ENCODE results near the gene FAM222B. TPM values are rescaled to one million over a fixed set of nuclear protein-coding genes. Genes with fewer than 3 reads are reported as not detected.
A peak's percentile ranks its signal among the peaks of the same experiment; 100 is the strongest.

Gene FAM222B
- total and polyA plus RNA-seq, 2 experiments from 2014 or later = 63.7 to 78.5 TPM

DNA sequence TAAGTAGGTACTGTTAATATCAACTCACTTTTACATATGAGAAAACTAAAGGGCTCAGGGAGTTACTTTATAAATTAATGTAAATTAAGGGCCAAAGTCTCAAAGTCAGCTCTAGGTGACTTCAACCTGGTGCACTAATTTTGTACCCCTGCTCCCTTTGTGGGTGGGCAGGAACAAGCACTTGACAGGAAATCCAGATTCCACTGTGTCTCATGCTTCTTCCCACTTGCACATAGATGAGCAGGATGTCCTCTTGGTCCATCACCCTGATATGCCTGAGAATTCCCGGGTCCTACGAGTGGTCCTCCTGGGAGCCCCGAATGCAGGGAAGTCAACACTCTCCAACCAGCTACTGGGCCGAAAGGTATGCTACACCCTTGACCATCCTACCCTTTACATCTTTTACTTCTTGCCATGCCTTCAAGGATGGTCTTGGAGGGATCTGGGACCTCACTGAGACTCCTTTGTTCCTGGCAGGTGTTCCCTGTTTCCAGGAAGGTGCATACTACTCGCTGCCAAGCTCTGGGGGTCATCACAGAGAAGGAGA lies 13.5 kb upstream of the FAM222B start:
- no peak for ATAC-seq
- Histone ChIP-seq H3K9me2 (ENCODE audit: insufficient read depth) (no peaks in the 10 kb centered on the region), H3F3A (replicated peaks; ENCODE audit: low read depth) (0 out of 2 replicates have a peak, but pooled peaks cover 7% of the 10 kb centered on the region), H3K4me2 (peak overlapping the region; percentile 92), H3K27me3 (ENCODE audit: insufficient read depth) (no peaks in the 10 kb centered on the region), H4K20me1 (replicated peaks; ENCODE audit: insufficient read depth) (no peaks in the 10 kb centered on the region), H3K4me1 (ENCODE audit: insufficient read depth) (peaks cover 4% of the 10 kb centered on the region), H3K36me3 (ENCODE audit: insufficient read depth) (peaks cover 7% of the 10 kb centered on the region), H3K27ac (ENCODE audit: low read depth) (no peak overlapping the region), H2AFZ (no peak overlapping the region), H3K4me3 (peak overlapping the region; percentile 70), H3K79me2 (replicated peaks; ENCODE audit: insufficient read depth) (peaks cover 13% of the 10 kb centered on the region)
- no peak for DNase-seq (ENCODE audit: low spot score)
- TF ChIP-seq, protein P1, sequence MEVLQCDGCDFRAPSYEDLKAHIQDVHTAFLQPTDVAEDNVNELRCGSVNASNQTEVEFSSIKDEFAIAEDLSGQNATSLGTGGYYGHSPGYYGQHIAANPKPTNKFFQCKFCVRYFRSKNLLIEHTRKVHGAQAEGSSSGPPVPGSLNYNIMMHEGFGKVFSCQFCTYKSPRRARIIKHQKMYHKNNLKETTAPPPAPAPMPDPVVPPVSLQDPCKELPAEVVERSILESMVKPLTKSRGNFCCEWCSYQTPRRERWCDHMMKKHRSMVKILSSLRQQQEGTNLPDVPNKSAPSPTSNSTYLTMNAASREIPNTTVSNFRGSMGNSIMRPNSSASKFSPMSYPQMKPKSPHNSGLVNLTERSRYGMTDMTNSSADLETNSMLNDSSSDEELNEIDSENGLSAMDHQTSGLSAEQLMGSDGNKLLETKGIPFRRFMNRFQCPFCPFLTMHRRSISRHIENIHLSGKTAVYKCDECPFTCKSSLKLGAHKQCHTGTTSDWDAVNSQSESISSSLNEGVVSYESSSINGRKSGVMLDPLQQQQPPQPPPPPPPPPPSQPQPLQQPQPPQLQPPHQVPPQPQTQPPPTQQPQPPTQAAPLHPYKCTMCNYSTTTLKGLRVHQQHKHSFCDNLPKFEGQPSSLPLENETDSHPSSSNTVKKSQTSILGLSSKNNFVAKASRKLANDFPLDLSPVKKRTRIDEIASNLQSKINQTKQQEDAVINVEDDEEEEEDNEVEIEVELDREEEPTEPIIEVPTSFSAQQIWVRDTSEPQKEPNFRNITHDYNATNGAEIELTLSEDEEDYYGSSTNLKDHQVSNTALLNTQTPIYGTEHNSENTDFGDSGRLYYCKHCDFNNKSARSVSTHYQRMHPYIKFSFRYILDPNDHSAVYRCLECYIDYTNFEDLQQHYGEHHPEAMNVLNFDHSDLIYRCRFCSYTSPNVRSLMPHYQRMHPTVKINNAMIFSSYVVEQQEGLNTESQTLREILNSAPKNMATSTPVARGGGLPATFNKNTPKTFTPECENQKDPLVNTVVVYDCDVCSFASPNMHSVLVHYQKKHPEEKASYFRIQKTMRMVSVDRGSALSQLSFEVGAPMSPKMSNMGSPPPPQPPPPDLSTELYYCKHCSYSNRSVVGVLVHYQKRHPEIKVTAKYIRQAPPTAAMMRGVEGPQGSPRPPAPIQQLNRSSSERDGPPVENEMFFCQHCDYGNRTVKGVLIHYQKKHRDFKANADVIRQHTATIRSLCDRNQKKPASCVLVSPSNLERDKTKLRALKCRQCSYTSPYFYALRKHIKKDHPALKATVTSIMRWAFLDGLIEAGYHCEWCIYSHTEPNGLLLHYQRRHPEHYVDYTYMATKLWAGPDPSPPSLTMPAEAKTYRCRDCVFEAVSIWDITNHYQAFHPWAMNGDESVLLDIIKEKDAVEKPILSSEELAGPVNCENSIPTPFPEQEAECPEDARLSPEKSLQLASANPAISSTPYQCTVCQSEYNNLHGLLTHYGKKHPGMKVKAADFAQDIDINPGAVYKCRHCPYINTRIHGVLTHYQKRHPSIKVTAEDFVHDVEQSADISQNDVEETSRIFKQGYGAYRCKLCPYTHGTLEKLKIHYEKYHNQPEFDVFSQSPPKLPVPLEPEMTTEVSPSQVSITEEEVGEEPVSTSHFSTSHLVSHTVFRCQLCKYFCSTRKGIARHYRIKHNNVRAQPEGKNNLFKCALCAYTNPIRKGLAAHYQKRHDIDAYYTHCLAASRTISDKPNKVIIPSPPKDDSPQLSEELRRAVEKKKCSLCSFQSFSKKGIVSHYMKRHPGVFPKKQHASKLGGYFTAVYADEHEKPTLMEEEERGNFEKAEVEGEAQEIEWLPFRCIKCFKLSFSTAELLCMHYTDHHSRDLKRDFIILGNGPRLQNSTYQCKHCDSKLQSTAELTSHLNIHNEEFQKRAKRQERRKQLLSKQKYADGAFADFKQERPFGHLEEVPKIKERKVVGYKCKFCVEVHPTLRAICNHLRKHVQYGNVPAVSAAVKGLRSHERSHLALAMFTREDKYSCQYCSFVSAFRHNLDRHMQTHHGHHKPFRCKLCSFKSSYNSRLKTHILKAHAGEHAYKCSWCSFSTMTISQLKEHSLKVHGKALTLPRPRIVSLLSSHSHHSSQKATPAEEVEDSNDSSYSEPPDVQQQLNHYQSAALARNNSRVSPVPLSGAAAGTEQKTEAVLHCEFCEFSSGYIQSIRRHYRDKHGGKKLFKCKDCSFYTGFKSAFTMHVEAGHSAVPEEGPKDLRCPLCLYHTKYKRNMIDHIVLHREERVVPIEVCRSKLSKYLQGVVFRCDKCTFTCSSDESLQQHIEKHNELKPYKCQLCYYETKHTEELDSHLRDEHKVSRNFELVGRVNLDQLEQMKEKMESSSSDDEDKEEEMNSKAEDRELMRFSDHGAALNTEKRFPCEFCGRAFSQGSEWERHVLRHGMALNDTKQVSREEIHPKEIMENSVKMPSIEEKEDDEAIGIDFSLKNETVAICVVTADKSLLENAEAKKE (CRISPR knock-in tag; IDR thresholded peaks at IDR 0.05) = no peak
- TF ChIP-seq, protein P2, sequence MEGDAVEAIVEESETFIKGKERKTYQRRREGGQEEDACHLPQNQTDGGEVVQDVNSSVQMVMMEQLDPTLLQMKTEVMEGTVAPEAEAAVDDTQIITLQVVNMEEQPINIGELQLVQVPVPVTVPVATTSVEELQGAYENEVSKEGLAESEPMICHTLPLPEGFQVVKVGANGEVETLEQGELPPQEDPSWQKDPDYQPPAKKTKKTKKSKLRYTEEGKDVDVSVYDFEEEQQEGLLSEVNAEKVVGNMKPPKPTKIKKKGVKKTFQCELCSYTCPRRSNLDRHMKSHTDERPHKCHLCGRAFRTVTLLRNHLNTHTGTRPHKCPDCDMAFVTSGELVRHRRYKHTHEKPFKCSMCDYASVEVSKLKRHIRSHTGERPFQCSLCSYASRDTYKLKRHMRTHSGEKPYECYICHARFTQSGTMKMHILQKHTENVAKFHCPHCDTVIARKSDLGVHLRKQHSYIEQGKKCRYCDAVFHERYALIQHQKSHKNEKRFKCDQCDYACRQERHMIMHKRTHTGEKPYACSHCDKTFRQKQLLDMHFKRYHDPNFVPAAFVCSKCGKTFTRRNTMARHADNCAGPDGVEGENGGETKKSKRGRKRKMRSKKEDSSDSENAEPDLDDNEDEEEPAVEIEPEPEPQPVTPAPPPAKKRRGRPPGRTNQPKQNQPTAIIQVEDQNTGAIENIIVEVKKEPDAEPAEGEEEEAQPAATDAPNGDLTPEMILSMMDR (conservative IDR thresholded peaks at IDR 0.05; ENCODE audit: low read depth in 2 of 2) = no peak
- TF ChIP-seq EZH2phosphoT487 (IDR thresholded peaks at IDR 0.05; ENCODE audit: unreplicated experiment) (no peak), ZNF114 (CRISPR knock-in tag; IDR thresholded peaks at IDR 0.05) (no peak), EZH2 (IDR thresholded peaks at IDR 0.05; ENCODE audit: low read depth, unreplicated experiment) (no peak), ETS1 (IDR thresholded peaks at IDR 0.05) (no peak), POLR2AphosphoS5 (IDR thresholded peaks at IDR 0.05; ENCODE audit: low read depth) (no peak), STAT1 (IDR thresholded peaks at IDR 0.05; ENCODE audit: unreplicated experiment) (no peak), ZNF331 (CRISPR knock-in tag; IDR thresholded peaks at IDR 0.05; ENCODE audit: low read depth) (no peak), NANOG (IDR thresholded peaks at IDR 0.05; ENCODE audit: borderline replicate concordance) (no peak), CREB1 (CRISPR knock-in tag; IDR thresholded peaks at IDR 0.05; ENCODE audit: low read depth) (no peak), JUNB (IDR thresholded peaks at IDR 0.05; ENCODE audit: unreplicated experiment) (no peak)
- TF ChIP-seq, protein P3, sequence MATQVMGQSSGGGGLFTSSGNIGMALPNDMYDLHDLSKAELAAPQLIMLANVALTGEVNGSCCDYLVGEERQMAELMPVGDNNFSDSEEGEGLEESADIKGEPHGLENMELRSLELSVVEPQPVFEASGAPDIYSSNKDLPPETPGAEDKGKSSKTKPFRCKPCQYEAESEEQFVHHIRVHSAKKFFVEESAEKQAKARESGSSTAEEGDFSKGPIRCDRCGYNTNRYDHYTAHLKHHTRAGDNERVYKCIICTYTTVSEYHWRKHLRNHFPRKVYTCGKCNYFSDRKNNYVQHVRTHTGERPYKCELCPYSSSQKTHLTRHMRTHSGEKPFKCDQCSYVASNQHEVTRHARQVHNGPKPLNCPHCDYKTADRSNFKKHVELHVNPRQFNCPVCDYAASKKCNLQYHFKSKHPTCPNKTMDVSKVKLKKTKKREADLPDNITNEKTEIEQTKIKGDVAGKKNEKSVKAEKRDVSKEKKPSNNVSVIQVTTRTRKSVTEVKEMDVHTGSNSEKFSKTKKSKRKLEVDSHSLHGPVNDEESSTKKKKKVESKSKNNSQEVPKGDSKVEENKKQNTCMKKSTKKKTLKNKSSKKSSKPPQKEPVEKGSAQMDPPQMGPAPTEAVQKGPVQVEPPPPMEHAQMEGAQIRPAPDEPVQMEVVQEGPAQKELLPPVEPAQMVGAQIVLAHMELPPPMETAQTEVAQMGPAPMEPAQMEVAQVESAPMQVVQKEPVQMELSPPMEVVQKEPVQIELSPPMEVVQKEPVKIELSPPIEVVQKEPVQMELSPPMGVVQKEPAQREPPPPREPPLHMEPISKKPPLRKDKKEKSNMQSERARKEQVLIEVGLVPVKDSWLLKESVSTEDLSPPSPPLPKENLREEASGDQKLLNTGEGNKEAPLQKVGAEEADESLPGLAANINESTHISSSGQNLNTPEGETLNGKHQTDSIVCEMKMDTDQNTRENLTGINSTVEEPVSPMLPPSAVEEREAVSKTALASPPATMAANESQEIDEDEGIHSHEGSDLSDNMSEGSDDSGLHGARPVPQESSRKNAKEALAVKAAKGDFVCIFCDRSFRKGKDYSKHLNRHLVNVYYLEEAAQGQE (IDR thresholded peaks at IDR 0.05; ENCODE audit: unreplicated experiment) = no peak
- no peak overlapping the region for H3K27ac Mint-ChIP-seq
- no peaks in the 10 kb centered on the region for H3K9me3 Mint-ChIP-seq
- H3K4me3 Mint-ChIP-seq = peak overlapping the region; percentile 93
- H3K36me3 Mint-ChIP-seq (ENCODE audit: low read depth) = peaks cover 41% of the 10 kb centered on the region
- H3K4me1 Mint-ChIP-seq = peaks cover 2% of the 10 kb centered on the region; the same call in 2 of the 3 replicates
- H3K27me3 Mint-ChIP-seq (ENCODE audit: insufficient read depth, low read depth, poor library complexity) = peaks cover 12% of the 10 kb centered on the region
